ENCODE results near the gene METTL24.
A peak's percentile ranks its signal among the peaks of the same experiment; 100 is the strongest.
"Not testable (repeated sequence)": the region's sequence is repeated elsewhere in the genome, so short reads cannot be mapped to it uniquely, and the experiment has no call there.

METTL24 gene

GRCh38 chr6:110351546-110351945 is 6.6 kb downstream of the METTL24 start:
- no peak overlapping the region for H3K9ac ChIP-seq (ENCODE audit: low read length)
- H3K14ac ChIP-seq (ENCODE audit: low read length): no peak overlapping the region
- H3K23ac ChIP-seq (ENCODE audit: low read length): no peak overlapping the region
- peaks cover 23% of the 10 kb centered on the region for H3K79me1 ChIP-seq (ENCODE audit: low read length)
- no peak overlapping the region for H3K4me3 ChIP-seq (ENCODE audit: low read depth, low read length)
- H4K12ac ChIP-seq (ENCODE audit: low read depth, low read length): no peak overlapping the region
- H3K27me3 ChIP-seq (ENCODE audit: insufficient read depth, low read length): no peaks in the 10 kb centered on the region
- H3K9me3 ChIP-seq (ENCODE audit: insufficient read depth, low read depth, low read length): no peaks in the 10 kb centered on the region
- no CpG with 5 or more reads among the region's 3 CpGs for WGBS (ENCODE audit: extremely low coverage, insufficient coverage, insufficient read length)
- no peak overlapping the region for H3K4me2 ChIP-seq (ENCODE audit: low read length)
- no peak overlapping the region for H2AK5ac ChIP-seq (ENCODE audit: low read length)
- H3K27ac ChIP-seq (ENCODE audit: low read depth, low read length): peak overlapping the region; percentile 86
- H3K4ac ChIP-seq (ENCODE audit: low read depth, low read length): no peak overlapping the region
- H2BK120ac ChIP-seq (ENCODE audit: insufficient read depth, low read length, poor library complexity): peak overlapping the region; percentile 88
- H2BK12ac ChIP-seq (ENCODE audit: low read length): peak overlapping the region; percentile 81
- peak overlapping the region; percentile 92 for H2BK5ac ChIP-seq (ENCODE audit: low read depth, low read length, poor library complexity)
- DNase-seq: no peak
- H4K91ac ChIP-seq (ENCODE audit: low read depth, low read length): peak overlapping the region; percentile 92
- H4K8ac ChIP-seq (ENCODE audit: low read depth, low read length): no peak overlapping the region
- no peak overlapping the region for H2AFZ ChIP-seq (ENCODE audit: insufficient read depth, low read length, poor library complexity)
- H3K36me3 ChIP-seq (ENCODE audit: control insufficient read depth in 1 of 2, insufficient read depth in 2 of 2, low read length in 2 of 2): no peaks in the 10 kb centered on the region
- no peaks in the 10 kb centered on the region for H3K79me2 ChIP-seq (ENCODE audit: control insufficient read depth, insufficient read depth, low read length, poor library complexity)
- peak overlapping the region; percentile 77 for H3K18ac ChIP-seq (ENCODE audit: low read length)
- H3K4me1 ChIP-seq (ENCODE audit: control insufficient read depth in 1 of 2, insufficient read depth in 2 of 2, low read length in 2 of 2): peaks cover 11 to 23% of the 10 kb centered on the region in 2 experiments

- H2AFZ ChIP-seq (ENCODE audit: insufficient read depth, low read length, poor library complexity); H4K8ac ChIP-seq (ENCODE audit: low read depth, low read length); H2BK5ac ChIP-seq (ENCODE audit: low read depth, low read length, poor library complexity); DNase-seq; H3K23ac ChIP-seq (ENCODE audit: low read length); H2BK120ac ChIP-seq (ENCODE audit: insufficient read depth, low read length, poor library complexity); H2AK5ac ChIP-seq (ENCODE audit: low read length); H4K12ac ChIP-seq (ENCODE audit: low read depth, low read length); H3K9me3 ChIP-seq (ENCODE audit: insufficient read depth, low read depth, low read length); H3K9ac ChIP-seq (ENCODE audit: low read length); H3K18ac ChIP-seq (ENCODE audit: low read length); H3K4me2 ChIP-seq (ENCODE audit: low read length); H3K4ac ChIP-seq (ENCODE audit: low read depth, low read length); H3K36me3 ChIP-seq (ENCODE audit: control insufficient read depth in 1 of 2, insufficient read depth in 2 of 2, low read length in 2 of 2); H2BK12ac ChIP-seq (ENCODE audit: low read length); H3K4me3 ChIP-seq (ENCODE audit: low read depth, low read length); H3K27me3 ChIP-seq (ENCODE audit: insufficient read depth, low read length); H3K27ac ChIP-seq (ENCODE audit: low read depth, low read length); H3K14ac ChIP-seq (ENCODE audit: low read length); H3K79me2 ChIP-seq (ENCODE audit: control insufficient read depth, insufficient read depth, low read length, poor library complexity): not testable (repeated sequence)
- H4K91ac ChIP-seq (ENCODE audit: low read depth, low read length): peak overlapping the region; percentile 69
- H3K79me1 ChIP-seq (ENCODE audit: low read length): peaks cover 20% of the 10 kb centered on the region
- H3K4me1 ChIP-seq (ENCODE audit: control insufficient read depth in 1 of 2, insufficient read depth in 2 of 2, low read length in 2 of 2): peaks cover 7 to 17% of the 10 kb centered on the region in 2 experiments
- no CpG with 5 or more reads among the region's 7 CpGs for WGBS (ENCODE audit: extremely low coverage, insufficient coverage, insufficient read length)
These were observed 7.6 kb downstream of the METTL24 start for GRCh38 chr6:110350593-110350992.

- Histone ChIP-seq H3K18ac (ENCODE audit: low read length) (peak overlapping the region; percentile 82), H4K8ac (ENCODE audit: low read depth, low read length) (peak overlapping the region; percentile 31), H2AFZ (ENCODE audit: insufficient read depth, low read length, poor library complexity) (no peak overlapping the region), H3K4me2 (ENCODE audit: low read length) (no peak overlapping the region), H2BK120ac (ENCODE audit: insufficient read depth, low read length, poor library complexity) (peak overlapping the region; percentile 7), H4K91ac (ENCODE audit: low read depth, low read length) (peak overlapping the region; percentile 41), H3K79me2 (ENCODE audit: control insufficient read depth, insufficient read depth, low read length, poor library complexity) (no peaks in the 10 kb centered on the region), H3K9me3 (ENCODE audit: insufficient read depth, low read depth, low read length) (no peaks in the 10 kb centered on the region), H3K27ac (ENCODE audit: low read depth, low read length) (no peak overlapping the region), H3K27me3 (ENCODE audit: insufficient read depth, low read length) (no peaks in the 10 kb centered on the region), H3K14ac (ENCODE audit: low read length) (peak overlapping the region; percentile 66), H3K4ac (ENCODE audit: low read depth, low read length) (no peak overlapping the region), H3K4me3 (ENCODE audit: low read depth, low read length) (no peak overlapping the region), H2AK5ac (ENCODE audit: low read length) (peak overlapping the region; percentile 34), H4K12ac (ENCODE audit: low read depth, low read length) (no peak overlapping the region), H2BK5ac (ENCODE audit: low read depth, low read length, poor library complexity) (no peak overlapping the region), H3K4me1 (ENCODE audit: control insufficient read depth in 1 of 2, insufficient read depth in 2 of 2, low read length in 2 of 2) (peaks cover 5 to 11% of the 10 kb centered on the region in 2 experiments), H2BK12ac (ENCODE audit: low read length) (peak overlapping the region; percentile 42), H3K23ac (ENCODE audit: low read length) (no peak overlapping the region), H3K79me1 (ENCODE audit: low read length) (peaks cover 14% of the 10 kb centered on the region), H3K36me3 (ENCODE audit: control insufficient read depth in 1 of 2, insufficient read depth in 2 of 2, low read length in 2 of 2) (no peaks in the 10 kb centered on the region), H3K9ac (ENCODE audit: low read length) (no peak overlapping the region)
- WGBS (ENCODE audit: extremely low coverage, insufficient coverage, insufficient read length): no CpG with 5 or more reads among the region's 11 CpGs
- no peak for DNase-seq
These were observed 9.0 kb downstream of the METTL24 start for GRCh38 chr6:110348961-110349690.

GRCh38 chr6:110345025-110345424 is 13.1 kb downstream of the METTL24 start:
- Histone ChIP-seq H3K4me2 (ENCODE audit: low read length) (no peak overlapping the region), H2BK12ac (ENCODE audit: low read length) (no peak overlapping the region), H3K27me3 (ENCODE audit: insufficient read depth, low read length) (no peaks in the 10 kb centered on the region), H3K79me1 (ENCODE audit: low read length) (peaks cover 17% of the 10 kb centered on the region), H3K14ac (ENCODE audit: low read length) (no peak overlapping the region), H3K4me1 (ENCODE audit: control insufficient read depth in 1 of 2, insufficient read depth in 2 of 2, low read length in 2 of 2) (peaks cover 12 to 24% of the 10 kb centered on the region in 2 experiments), H3K18ac (ENCODE audit: low read length) (no peak overlapping the region), H3K79me2 (ENCODE audit: control insufficient read depth, insufficient read depth, low read length, poor library complexity) (peaks cover 5% of the 10 kb centered on the region), H2AK5ac (ENCODE audit: low read length) (no peak overlapping the region), H4K91ac (ENCODE audit: low read depth, low read length) (no peak overlapping the region), H3K27ac (ENCODE audit: low read depth, low read length) (no peak overlapping the region), H3K23ac (ENCODE audit: low read length) (no peak overlapping the region), H3K9ac (ENCODE audit: low read length) (no peak overlapping the region), H3K4me3 (ENCODE audit: low read depth, low read length) (no peak overlapping the region), H3K9me3 (ENCODE audit: insufficient read depth, low read depth, low read length) (no peaks in the 10 kb centered on the region), H3K36me3 (ENCODE audit: control insufficient read depth in 1 of 2, insufficient read depth in 2 of 2, low read length in 2 of 2) (no peaks in the 10 kb centered on the region), H4K12ac (ENCODE audit: low read depth, low read length) (no peak overlapping the region), H3K4ac (ENCODE audit: low read depth, low read length) (no peak overlapping the region), H2AFZ (ENCODE audit: insufficient read depth, low read length, poor library complexity) (no peak overlapping the region), H4K8ac (ENCODE audit: low read depth, low read length) (no peak overlapping the region), H2BK120ac (ENCODE audit: insufficient read depth, low read length, poor library complexity) (no peak overlapping the region), H2BK5ac (ENCODE audit: low read depth, low read length, poor library complexity) (no peak overlapping the region)
- no CpG with 5 or more reads among the region's 4 CpGs for WGBS (ENCODE audit: extremely low coverage, insufficient coverage, insufficient read length)
- no peak for DNase-seq
